ENCODE data around the gene PIGQ.

- TF ChIP-seq POLR2A (IDR thresholded peaks at IDR 0.05), result peak; percentile 95
- TF ChIP-seq, protein P1, sequence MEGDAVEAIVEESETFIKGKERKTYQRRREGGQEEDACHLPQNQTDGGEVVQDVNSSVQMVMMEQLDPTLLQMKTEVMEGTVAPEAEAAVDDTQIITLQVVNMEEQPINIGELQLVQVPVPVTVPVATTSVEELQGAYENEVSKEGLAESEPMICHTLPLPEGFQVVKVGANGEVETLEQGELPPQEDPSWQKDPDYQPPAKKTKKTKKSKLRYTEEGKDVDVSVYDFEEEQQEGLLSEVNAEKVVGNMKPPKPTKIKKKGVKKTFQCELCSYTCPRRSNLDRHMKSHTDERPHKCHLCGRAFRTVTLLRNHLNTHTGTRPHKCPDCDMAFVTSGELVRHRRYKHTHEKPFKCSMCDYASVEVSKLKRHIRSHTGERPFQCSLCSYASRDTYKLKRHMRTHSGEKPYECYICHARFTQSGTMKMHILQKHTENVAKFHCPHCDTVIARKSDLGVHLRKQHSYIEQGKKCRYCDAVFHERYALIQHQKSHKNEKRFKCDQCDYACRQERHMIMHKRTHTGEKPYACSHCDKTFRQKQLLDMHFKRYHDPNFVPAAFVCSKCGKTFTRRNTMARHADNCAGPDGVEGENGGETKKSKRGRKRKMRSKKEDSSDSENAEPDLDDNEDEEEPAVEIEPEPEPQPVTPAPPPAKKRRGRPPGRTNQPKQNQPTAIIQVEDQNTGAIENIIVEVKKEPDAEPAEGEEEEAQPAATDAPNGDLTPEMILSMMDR (IDR thresholded peaks at IDR 0.05), result peak in 1 of 3 donors; percentile 76
- TF ChIP-seq EP300 (IDR thresholded peaks at IDR 0.05), result no peak
Observed at GRCh38 chr16:527015-527903, 42.5 kb upstream of the PIGQ start, which contains the start of gene CAPN15.

Measured in ovary (tissue), 3 donors.